GM21367 (cell line): ENCODE results near the gene ZNF519.

Experiments used
- ATAC-seq: cut with Tn5 transposase; IDR thresholded peaks from one replicate; pipeline ENCODE4 v1.9.1; 2021; ENCODE audit not compliant: unreplicated experiment

The ZNF519 gene

DNA sequence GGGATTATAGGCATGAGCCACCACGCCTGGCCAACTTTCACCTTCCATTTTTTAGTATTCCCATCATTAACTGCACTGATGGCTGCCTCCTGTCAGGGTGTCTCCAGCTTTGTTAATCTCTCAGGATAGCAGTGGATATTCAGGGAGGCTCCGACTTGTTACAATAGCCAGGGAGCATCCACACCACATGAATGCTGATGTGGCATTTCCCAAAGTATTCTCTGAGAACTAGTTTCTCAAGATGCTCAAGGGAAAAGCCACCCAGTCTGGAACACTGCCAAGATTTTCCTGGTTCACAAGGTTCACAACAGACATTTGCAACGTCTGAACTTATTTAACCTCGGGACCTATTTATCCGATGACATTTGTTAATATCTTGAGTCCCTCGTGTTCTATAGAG, 33.8 kb downstream of the ZNF519 start:
- ATAC-seq = no peak

- ATAC-seq = no peak
Measured at GRCh38 chr18:14097761-14098160, 34.5 kb downstream of the ZNF519 start.

- no peak for ATAC-seq
Measured at GRCh38 chr18:14093307-14093915, 38.8 kb downstream of the ZNF519 start.

GRCh38 chr18:14092625-14093306, 39.5 kb downstream of the ZNF519 start:
- ATAC-seq = no peak

DNA sequence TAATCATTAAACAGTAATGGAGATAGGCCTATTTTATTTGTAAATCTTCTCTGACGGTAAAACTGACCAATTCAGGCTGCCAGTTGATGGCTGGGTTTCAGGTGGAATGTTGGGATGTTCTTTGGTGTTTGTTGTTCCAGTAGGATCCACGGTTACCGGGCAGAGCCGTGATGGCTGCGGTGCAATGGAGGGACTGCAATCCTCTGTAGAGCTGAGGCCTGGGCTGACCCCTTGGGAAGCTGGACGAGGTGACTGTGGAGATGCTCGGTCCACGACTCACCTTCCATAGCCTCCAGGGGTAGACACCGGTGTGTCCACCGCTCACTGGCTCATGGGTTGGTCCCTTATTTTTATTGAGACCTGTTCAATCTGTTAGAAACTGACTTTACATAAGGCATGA, 42.5 kb downstream of the ZNF519 start:
- no peak for ATAC-seq

DNA sequence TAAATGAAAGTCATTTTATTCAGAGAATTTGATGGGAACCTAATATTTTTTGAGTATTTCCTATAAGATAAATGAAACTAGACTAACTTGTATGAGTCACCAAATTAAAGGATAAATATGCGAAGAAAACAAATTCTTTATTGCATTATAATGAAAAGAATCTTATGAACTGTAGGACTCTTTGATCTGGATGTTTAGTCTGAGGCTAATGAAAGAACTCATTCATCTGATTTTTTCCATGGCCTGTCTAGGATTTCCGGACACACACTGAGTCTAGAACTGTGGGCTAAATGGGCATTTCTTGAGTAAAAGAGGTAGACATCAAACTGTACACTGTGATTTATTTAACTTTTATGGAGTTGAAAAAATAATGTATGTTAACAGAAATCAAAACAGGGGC, 43.0 kb downstream of the ZNF519 start:
- no peak for ATAC-seq

- ATAC-seq = no peak
Measured at GRCh38 chr18:14086458-14087231, 45.6 kb downstream of the ZNF519 start.

GRCh38 chr18:14085770-14086457, 46.3 kb downstream of the ZNF519 start:
- ATAC-seq = no peak

DNA sequence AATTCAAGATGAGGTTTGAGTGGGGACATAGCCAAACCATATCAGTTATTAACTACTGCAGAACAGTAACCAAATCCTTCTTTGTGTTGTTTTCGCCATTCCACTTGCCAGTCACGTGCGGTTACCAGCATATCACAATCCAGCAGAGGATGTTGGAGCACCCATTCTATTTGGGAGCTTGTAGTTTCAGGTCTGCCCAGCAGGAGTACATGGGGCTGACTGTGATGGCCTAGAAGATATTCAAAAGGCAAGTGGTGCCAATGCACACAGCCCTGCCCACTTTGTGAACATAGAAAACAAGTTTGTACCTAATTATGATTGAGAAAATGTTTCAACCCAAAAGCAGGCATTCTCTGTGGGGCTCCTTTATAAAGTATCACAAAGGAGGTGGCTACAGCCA, 57.0 kb downstream of the ZNF519 start:
- no peak for ATAC-seq

GRCh38 chr18:14074187-14074586, 58.0 kb downstream of the ZNF519 start:
- no peak for ATAC-seq

- no peak for ATAC-seq
Measured at GRCh38 chr18:14053661-14054060, 78.6 kb downstream of the ZNF519 start.
